Neural cell (in vitro differentiated cells): ENCODE data around the gene UIMC1. TPM values are rescaled to one million over a fixed set of nuclear protein-coding genes. Genes with fewer than 3 reads are reported as not detected.

Experiments used
- H2AFZ ChIP-seq: fragments of 200-600, 300-800 bp; sonication (generic), shearing (Covaris generic); 2 replicates; pipeline ENCODE4 v1.6.0; 2014; ENCODE audit warnings: low read depth, mild to moderate bottlenecking, antibody characterized with exemption, low read length, moderate library complexity
- H3F3A ChIP-seq: fragments of 200-600 bp; shearing (Covaris generic); 2 replicates; pipeline ENCODE4 v1.6.1; 2016; ENCODE audit warnings: mild to moderate bottlenecking, moderate library complexity, mixed read lengths, antibody characterized with exemption, low read length; ENCODE audit not compliant: insufficient read depth, poor library complexity, severe bottlenecking
- H3K27ac ChIP-seq: fragments of 200-600, 300-800 bp; sonication (generic), shearing (Covaris generic); 2 replicates; pipeline ENCODE4 v1.5.1; 2014; ENCODE audit warnings: mild to moderate bottlenecking, low read length, moderate library complexity
- H3K27me3 ChIP-seq: fragments of 300-800, 200-600 bp; sonication (generic), shearing (Covaris generic); 2 replicates; pipeline ENCODE4 v1.6.0; 2014; ENCODE audit warnings: mild to moderate bottlenecking, low read depth, low read length, moderate library complexity; ENCODE audit not compliant: insufficient read depth
- H3K36me3 ChIP-seq: fragments of 300-800, 200-600 bp; sonication (generic), shearing (Covaris generic); 2 replicates; pipeline ENCODE4 v1.5.1; 2014; ENCODE audit warnings: mild to moderate bottlenecking, antibody characterized with exemption, low read length, moderate library complexity; ENCODE audit not compliant: insufficient read depth
- H3K4me2 ChIP-seq: fragments of 300-800, 200-600 bp; sonication (generic), shearing (Covaris generic); 2 replicates; pipeline ENCODE4 v1.6.0; 2014; ENCODE audit warnings: mild to moderate bottlenecking, low read length
- H3K4me3 ChIP-seq: fragments of 300-800, 200-600 bp; sonication (generic), shearing (Covaris generic); 2 replicates; pipeline ENCODE4 v1.5.1; 2014; ENCODE audit warnings: mild to moderate bottlenecking, low read length, moderate library complexity
- H3K79me2 ChIP-seq: fragments of 200-600 bp; shearing (Covaris generic); replicated peaks from 2 replicates; pipeline ENCODE4 v1.6.0; 2014; ENCODE audit warnings: mild to moderate bottlenecking, low read length, moderate library complexity; ENCODE audit not compliant: insufficient read depth
- H3K9ac ChIP-seq: fragments of 300-800, 200-600 bp; sonication (generic), shearing (Covaris generic); 2 replicates; pipeline ENCODE4 v1.6.1; 2016; ENCODE audit warnings: mild to moderate bottlenecking, low read length, mixed read lengths
- H3K9me2 ChIP-seq: fragments of 200-600 bp; shearing (Covaris generic); 2 replicates; pipeline ENCODE4 v1.6.1; 2016; ENCODE audit warnings: mild to moderate bottlenecking, low read length, mixed read lengths; ENCODE audit not compliant: insufficient read depth
- H3K9me3 ChIP-seq: fragments of 200-600, 300-800 bp; sonication (generic), shearing (Covaris generic); 2 replicates; pipeline ENCODE4 v1.6.1; 2016; ENCODE audit warnings: mild to moderate bottlenecking, mixed run types, low read length, moderate library complexity, mixed read lengths
- H4K20me1 ChIP-seq: fragments of 200-600 bp; shearing (Covaris generic); 2 replicates; pipeline ENCODE4 v1.6.1; 2016; ENCODE audit warnings: mild to moderate bottlenecking, mixed run types; ENCODE audit not compliant: insufficient read depth
- EP300 ChIP-seq: fragments of 450-650 bp; conservative IDR thresholded peaks from 2 replicates; pipeline ENCODE4 v1.6.1; 2014; ENCODE audit warnings: antibody characterized with exemption, mild to moderate bottlenecking, moderate library complexity; ENCODE audit not compliant: poor library complexity, severe bottlenecking
- EZH2 ChIP-seq: fragments of 200-600, 300-800 bp; shearing (Covaris generic), sonication (generic); IDR thresholded peaks from 2 replicates; pipeline ENCODE4 v1.6.1; 2014; ENCODE audit warnings: antibody characterized with exemption, low read length, borderline replicate concordance, mild to moderate bottlenecking; ENCODE audit not compliant: insufficient read depth, poor library complexity, severe bottlenecking
- MXI1 ChIP-seq: fragments of 450-650 bp; conservative IDR thresholded peaks from 2 replicates; pipeline ENCODE4 v1.6.1; 2014; ENCODE audit warnings: antibody characterized with exemption, mild to moderate bottlenecking; ENCODE audit not compliant: poor library complexity, severe bottlenecking
- POLR2AphosphoS5 ChIP-seq: IDR thresholded peaks from 2 replicates; pipeline ENCODE4 v1.6.1; 2012
- RAD21 ChIP-seq: fragments of 450-650 bp; conservative IDR thresholded peaks from 2 replicates; pipeline ENCODE4 v1.6.1; 2014; ENCODE audit warnings: antibody characterized with exemption, mild to moderate bottlenecking, moderate library complexity
- SMC3 ChIP-seq: fragments of 450-650 bp; conservative IDR thresholded peaks from 2 replicates; pipeline ENCODE4 v1.6.1; 2014; ENCODE audit warnings: antibody characterized with exemption, mild to moderate bottlenecking, moderate library complexity; ENCODE audit not compliant: poor library complexity
- TAF1 ChIP-seq: IDR thresholded peaks from 2 replicates; pipeline ENCODE4 v1.6.1; 2012; ENCODE audit warnings: low read depth
- polyA plus RNA-seq: library from polyadenylated mRNA; depleted of rRNA; stranded (reverse); fragments of >200 nt; gene quantifications from 2 replicates; pipeline ENCODE4 v1.2.3, GENCODE V29; 2014
- TF ChIP-seq, protein P1 (sequence below): IDR thresholded peaks from 2 replicates; pipeline ENCODE4 v1.6.1; 2012; ENCODE audit warnings: borderline replicate concordance
- TF ChIP-seq, protein P2 (sequence below): fragments of 450-650 bp; IDR thresholded peaks from 2 replicates; pipeline ENCODE4 v1.5.1; 2014; ENCODE audit warnings: antibody characterized with exemption, mild to moderate bottlenecking, moderate library complexity; ENCODE audit not compliant: poor library complexity, severe bottlenecking

UIMC1 gene
- polyA plus RNA-seq, 1 donor from 2014 or later = 74.0 TPM

DNA sequence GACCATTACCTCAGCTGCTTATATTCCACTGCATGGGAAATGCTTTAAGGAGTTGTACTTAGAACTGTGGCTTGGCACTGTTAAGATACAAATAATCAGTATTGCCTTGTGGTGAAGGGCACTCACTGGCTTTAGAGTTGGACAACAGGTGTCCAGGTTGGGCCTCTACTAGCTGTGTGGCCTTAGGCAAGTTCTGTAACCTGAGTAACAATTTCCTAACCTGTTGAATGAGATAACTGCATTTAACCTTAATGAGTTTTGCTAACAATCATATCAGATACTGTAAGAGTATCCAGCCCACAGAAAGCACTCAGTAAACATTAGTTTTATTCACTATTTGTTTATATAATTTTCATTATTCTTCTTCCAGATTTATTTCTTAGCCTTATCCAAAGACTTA lies 90.2 kb downstream of the UIMC1 start:
- Histone ChIP-seq H3K27ac (no peak overlapping the region), H3K4me3 (no peak overlapping the region), H3K27me3 (no peaks in the 10 kb centered on the region), H3K9me2 (no peaks in the 10 kb centered on the region), H3F3A (no peaks in the 10 kb centered on the region), H4K20me1 (no peaks in the 10 kb centered on the region), H3K4me2 (no peak overlapping the region), H3K9me3 (no peaks in the 10 kb centered on the region), H2AFZ (no peak overlapping the region), H3K9ac (no peak overlapping the region), H3K36me3 (no peaks in the 10 kb centered on the region), H3K79me2 (no peaks in the 10 kb centered on the region)
- no peak for TF ChIP-seq EP300
- no peak for TF ChIP-seq TAF1
- TF ChIP-seq POLR2AphosphoS5 = no peak
- TF ChIP-seq, protein P1, sequence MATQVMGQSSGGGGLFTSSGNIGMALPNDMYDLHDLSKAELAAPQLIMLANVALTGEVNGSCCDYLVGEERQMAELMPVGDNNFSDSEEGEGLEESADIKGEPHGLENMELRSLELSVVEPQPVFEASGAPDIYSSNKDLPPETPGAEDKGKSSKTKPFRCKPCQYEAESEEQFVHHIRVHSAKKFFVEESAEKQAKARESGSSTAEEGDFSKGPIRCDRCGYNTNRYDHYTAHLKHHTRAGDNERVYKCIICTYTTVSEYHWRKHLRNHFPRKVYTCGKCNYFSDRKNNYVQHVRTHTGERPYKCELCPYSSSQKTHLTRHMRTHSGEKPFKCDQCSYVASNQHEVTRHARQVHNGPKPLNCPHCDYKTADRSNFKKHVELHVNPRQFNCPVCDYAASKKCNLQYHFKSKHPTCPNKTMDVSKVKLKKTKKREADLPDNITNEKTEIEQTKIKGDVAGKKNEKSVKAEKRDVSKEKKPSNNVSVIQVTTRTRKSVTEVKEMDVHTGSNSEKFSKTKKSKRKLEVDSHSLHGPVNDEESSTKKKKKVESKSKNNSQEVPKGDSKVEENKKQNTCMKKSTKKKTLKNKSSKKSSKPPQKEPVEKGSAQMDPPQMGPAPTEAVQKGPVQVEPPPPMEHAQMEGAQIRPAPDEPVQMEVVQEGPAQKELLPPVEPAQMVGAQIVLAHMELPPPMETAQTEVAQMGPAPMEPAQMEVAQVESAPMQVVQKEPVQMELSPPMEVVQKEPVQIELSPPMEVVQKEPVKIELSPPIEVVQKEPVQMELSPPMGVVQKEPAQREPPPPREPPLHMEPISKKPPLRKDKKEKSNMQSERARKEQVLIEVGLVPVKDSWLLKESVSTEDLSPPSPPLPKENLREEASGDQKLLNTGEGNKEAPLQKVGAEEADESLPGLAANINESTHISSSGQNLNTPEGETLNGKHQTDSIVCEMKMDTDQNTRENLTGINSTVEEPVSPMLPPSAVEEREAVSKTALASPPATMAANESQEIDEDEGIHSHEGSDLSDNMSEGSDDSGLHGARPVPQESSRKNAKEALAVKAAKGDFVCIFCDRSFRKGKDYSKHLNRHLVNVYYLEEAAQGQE = no peak
- no peak for TF ChIP-seq MXI1
- TF ChIP-seq, protein P2, sequence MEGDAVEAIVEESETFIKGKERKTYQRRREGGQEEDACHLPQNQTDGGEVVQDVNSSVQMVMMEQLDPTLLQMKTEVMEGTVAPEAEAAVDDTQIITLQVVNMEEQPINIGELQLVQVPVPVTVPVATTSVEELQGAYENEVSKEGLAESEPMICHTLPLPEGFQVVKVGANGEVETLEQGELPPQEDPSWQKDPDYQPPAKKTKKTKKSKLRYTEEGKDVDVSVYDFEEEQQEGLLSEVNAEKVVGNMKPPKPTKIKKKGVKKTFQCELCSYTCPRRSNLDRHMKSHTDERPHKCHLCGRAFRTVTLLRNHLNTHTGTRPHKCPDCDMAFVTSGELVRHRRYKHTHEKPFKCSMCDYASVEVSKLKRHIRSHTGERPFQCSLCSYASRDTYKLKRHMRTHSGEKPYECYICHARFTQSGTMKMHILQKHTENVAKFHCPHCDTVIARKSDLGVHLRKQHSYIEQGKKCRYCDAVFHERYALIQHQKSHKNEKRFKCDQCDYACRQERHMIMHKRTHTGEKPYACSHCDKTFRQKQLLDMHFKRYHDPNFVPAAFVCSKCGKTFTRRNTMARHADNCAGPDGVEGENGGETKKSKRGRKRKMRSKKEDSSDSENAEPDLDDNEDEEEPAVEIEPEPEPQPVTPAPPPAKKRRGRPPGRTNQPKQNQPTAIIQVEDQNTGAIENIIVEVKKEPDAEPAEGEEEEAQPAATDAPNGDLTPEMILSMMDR = no peak
- no peak for TF ChIP-seq SMC3

DNA sequence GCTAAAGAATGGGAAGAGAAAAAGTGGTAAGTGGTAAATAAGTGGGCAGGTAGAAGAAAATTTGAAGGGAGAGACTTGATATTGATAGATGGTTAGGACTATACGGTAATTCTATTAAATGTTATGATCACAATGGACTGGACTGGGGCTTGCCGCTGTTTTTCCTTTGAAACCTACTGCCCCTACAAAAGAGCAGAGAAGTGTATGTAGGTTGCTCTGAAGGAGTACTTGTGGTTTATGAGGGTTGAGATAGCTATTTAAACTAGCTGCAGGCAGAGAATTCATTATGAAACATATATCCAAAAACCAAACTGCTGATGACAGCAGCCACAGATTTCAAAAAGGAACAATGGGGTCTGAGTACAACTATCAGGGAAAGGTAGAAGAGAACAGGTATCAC lies 90.7 kb downstream of the UIMC1 start:
- H4K20me1 ChIP-seq = no peaks in the 10 kb centered on the region
- no peaks in the 10 kb centered on the region for H3F3A ChIP-seq

More for the DNA sequence above, 90.7 kb downstream of the UIMC1 start:
- TF ChIP-seq EZH2 = no peak
- TF ChIP-seq POLR2AphosphoS5 = no peak
- TF ChIP-seq SMC3 = no peak
- TF ChIP-seq, protein P2 = no peak
- TF ChIP-seq RAD21 = no peak
- no peak for TF ChIP-seq TAF1
- TF ChIP-seq EP300 = no peak
- TF ChIP-seq, protein P1 = no peak
- TF ChIP-seq MXI1 = no peak
- no peak overlapping the region for H2AFZ ChIP-seq
- no peaks in the 10 kb centered on the region for H3K27me3 ChIP-seq
- H3K9ac ChIP-seq = no peak overlapping the region
- H3K27ac ChIP-seq = no peak overlapping the region
- no peaks in the 10 kb centered on the region for H3K36me3 ChIP-seq
- H3K9me2 ChIP-seq = no peaks in the 10 kb centered on the region
- no peak overlapping the region for H3K4me3 ChIP-seq
- no peak overlapping the region for H3K4me2 ChIP-seq
- H3K9me3 ChIP-seq = no peaks in the 10 kb centered on the region
- H3K79me2 ChIP-seq = no peaks in the 10 kb centered on the region
